Omental fat pad (tissue), 4 donors: ENCODE measurements around the gene TVP23A. TPM values are rescaled to one million over a fixed set of nuclear protein-coding genes. Genes with fewer than 3 reads are reported as not detected.
A peak's percentile ranks its signal among the peaks of the same experiment; 100 is the strongest.
"Not testable (repeated sequence)": the region's sequence is repeated elsewhere in the genome, so short reads cannot be mapped to it uniquely, and the experiment has no call there.

Experiments used
- ATAC-seq: fragments of 150-250 bp; one replicate; pipeline ENCODE4 v1.9.1; 2016; ENCODE audit warnings: mild to moderate bottlenecking, moderate library complexity; ENCODE audit not compliant: low FRiP score
- DNase-seq: peaks from one replicate; pipeline ENCODE4 v3.0.0-alpha.2; 2019; ENCODE audit warnings: low spot score
- total RNA-seq, 4 donors: library from RNA; depleted of rRNA; stranded (reverse); fragments of >200 nt; gene quantifications; one replicate each; pipeline ENCODE4 v1.1.0, GENCODE V29; 2016
- TF ChIP-seq, protein P1 (sequence below), 3 donors: fragments of 450-650 bp; IDR thresholded peaks; one replicate each; pipeline ENCODE4 v1.5.1; 2016 to 2017; ENCODE audit warnings: antibody characterized with exemption in 3 of 3, mild to moderate bottlenecking in 3 of 3, moderate library complexity in 2 of 3

TVP23A gene
- total RNA-seq, 4 donors from 2014 or later, result 0.25 to 1.5 (median 0.84) TPM

DNA sequence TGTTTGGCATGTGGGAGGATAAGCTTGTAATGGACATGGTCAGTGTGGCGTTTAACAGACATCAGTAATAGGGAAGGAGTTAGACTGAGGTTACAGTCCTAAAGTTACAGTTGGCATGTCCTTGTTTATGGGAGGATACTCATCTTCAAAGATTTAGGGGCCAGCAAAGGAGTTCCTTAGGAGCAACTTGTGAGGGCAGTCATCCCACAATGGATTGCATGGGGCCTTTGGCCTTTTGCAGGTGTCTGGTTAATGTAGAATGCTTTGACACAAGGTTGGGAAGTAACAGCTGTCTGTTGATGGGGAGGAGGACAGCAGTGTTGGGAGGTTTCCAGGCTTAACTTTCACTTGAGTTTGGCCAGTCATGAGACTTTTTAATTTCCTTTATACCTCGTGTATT, 72.8 kb downstream of the TVP23A start:
- DNase-seq (no peak), ATAC-seq (no peak)

GRCh38 chr16:10744370-10745030, 74.1 kb downstream of the TVP23A start:
- ATAC-seq (peak; percentile 1), DNase-seq (no peak)

More for the DNA sequence above, 72.8 kb downstream of the TVP23A start:
- TF ChIP-seq, protein P1, sequence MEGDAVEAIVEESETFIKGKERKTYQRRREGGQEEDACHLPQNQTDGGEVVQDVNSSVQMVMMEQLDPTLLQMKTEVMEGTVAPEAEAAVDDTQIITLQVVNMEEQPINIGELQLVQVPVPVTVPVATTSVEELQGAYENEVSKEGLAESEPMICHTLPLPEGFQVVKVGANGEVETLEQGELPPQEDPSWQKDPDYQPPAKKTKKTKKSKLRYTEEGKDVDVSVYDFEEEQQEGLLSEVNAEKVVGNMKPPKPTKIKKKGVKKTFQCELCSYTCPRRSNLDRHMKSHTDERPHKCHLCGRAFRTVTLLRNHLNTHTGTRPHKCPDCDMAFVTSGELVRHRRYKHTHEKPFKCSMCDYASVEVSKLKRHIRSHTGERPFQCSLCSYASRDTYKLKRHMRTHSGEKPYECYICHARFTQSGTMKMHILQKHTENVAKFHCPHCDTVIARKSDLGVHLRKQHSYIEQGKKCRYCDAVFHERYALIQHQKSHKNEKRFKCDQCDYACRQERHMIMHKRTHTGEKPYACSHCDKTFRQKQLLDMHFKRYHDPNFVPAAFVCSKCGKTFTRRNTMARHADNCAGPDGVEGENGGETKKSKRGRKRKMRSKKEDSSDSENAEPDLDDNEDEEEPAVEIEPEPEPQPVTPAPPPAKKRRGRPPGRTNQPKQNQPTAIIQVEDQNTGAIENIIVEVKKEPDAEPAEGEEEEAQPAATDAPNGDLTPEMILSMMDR (IDR thresholded peaks at IDR 0.05), result no peak

DNA sequence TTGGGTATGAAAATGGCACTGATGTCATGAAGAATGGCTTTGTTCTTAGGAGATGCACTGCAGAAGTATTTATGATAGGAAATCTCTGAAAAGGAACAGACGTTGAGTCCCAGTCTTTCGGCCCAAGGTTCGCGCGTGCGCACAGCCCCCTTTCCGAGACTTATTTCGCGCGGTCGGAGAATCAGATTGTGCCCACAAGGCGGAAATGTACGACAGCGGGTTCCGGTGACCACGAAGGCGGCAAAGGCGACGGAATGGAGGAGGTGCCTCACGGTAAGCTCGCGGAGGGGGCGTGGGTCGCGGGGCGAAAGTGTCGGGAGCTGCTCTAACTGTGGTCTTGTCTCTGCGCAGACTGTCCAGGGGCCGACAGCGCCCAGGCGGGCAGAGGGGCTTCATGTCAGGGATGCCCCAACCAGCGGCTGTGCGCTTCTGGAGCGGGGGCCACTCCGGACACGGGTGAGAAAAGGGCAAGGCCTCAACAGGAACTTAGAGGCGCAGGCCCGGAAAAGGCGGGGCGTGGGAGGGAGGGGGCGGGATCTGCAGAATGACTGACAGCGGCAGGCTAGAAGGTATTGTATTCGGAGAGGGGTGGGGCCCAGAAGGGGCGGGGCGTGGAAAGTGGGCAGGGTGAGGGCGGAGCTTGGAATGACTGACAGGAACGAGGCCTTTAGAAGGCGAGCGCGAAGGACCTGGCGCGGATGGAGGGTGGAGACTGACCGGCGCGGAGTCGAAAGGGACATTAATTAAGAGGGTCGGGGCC, 74.8 kb downstream of the TVP23A start, which contains the start of gene NUBP1:
NUBP1 (plus strand) TSS at position 233 of the 760 bp plus-strand sequence; CDS start at position 255, 22 bp downstream.
- ATAC-seq (peak; percentile 97), DNase-seq (peak; percentile 99)
- TF ChIP-seq, protein P1 (IDR thresholded peaks at IDR 0.05), result no peak

More at GRCh38 chr16:10744370-10745030, 74.1 kb downstream of the TVP23A start:
- TF ChIP-seq, protein P1 (IDR thresholded peaks at IDR 0.05), result no peak

- DNase-seq, result no peak
- no peak for ATAC-seq
- TF ChIP-seq, protein P1 (IDR thresholded peaks at IDR 0.05), result no peak
Observed at GRCh38 chr16:10743227-10743609, 75.4 kb downstream of the TVP23A start.

- TF ChIP-seq, protein P1 (IDR thresholded peaks at IDR 0.05), result no peak
- DNase-seq (no peak), ATAC-seq (no peak)
Observed at GRCh38 chr16:10741844-10742243, 76.8 kb downstream of the TVP23A start.

GRCh38 chr16:10741249-10741648, 77.3 kb downstream of the TVP23A start:
- not testable (repeated sequence) for ATAC-seq, DNase-seq

GRCh38 chr16:10740845-10741208, 77.8 kb downstream of the TVP23A start:
- ATAC-seq, result no peak
- no peak for DNase-seq
- TF ChIP-seq, protein P1 (IDR thresholded peaks at IDR 0.05), result no peak
